Activated CD8-positive, alpha-beta memory T cell treated with anti-CD3 and anti-CD28 coated beads, Interleukin-2, amount 50 U/mL, for 24 hours (primary cell): Measurements from ENCODE around the gene PCDHB3.
A peak's percentile ranks its signal among the peaks of the same experiment; 100 is the strongest.
"Not testable (repeated sequence)": the region's sequence is repeated elsewhere in the genome, so short reads cannot be mapped to it uniquely, and the experiment has no call there.

ENCODE experiments used
- DNase-seq: peaks from one replicate; pipeline ENCODE4 v3.0.0-alpha.2; 2020; ENCODE audit errors: extremely low read depth

Gene PCDHB3

DNA sequence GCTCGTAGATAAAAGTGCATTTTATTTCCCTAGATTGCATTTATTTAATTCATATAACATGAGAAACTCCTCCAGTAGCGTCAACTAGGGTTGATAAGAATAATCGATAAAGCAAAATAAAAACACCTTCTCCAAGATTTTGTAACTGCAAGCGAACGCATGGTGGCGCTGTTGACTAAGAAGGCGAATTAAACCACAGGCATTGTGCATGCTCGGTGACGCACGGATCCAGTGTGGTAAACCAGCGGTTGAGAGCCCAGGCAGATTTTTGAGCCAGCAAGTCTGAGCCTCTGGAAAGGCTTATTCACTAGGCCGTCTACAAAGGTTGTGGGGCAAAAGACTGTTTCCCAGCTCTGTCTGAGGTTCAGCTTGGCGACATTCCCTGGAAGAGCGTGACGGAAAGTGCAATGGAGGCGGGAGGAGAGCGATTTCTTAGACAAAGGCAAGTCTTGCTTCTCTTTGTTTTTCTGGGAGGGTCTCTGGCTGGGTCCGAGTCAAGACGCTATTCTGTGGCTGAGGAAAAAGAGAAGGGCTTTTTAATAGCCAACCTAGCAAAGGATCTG is at the start of gene PCDHB3:
Gene PCDHB3, plus strand, starts transcription at position 231 of the 563 bp plus-strand sequence. Its CDS starts 177 bp downstream, at position 408.
- peak; percentile 3 for DNase-seq

DNA sequence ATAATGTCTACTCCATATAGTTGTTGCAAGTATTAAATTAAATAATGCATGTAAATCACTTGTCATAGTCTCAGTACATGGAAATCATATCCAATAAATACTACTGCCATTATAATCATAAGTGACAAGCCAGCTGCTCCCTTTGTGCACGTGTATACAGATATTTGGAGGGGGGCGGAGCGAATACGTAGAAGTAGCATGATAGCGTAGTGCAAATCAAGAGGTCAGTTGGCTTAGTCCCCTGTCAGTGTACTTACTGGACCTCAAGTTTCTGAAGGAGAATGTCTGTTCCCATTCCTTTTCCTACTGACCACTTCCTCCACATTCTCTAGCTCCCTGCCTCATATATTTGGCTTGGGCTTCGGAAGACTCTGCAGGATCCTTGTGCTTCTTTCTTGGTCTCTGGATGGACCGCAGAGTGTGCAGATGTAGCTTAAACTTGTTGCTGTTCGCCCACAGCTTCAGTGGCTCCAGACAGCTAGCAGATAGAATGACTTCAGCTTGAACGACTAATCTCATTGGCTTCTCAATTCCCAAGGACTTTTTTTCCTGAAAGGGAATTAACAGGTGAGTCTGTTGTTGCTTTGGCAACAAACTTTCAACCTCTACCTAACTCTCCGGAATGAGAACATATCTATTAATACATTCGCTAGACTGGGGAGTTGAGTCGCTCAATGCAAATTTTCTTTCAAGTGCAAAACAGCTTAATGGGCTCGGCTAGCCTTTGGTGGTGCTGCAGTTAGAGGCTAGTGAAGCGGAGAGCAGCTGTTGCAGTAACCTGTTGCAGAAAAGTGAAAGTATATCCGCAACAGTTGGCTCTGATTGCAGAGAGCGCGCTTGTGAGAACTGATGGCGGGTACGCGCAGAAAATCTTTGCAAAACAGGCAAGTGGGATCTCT is 49.4 kb upstream of the PCDHB3 start, which contains the start of gene PCDHB1:
Gene PCDHB1, plus strand, starts transcription at position 753 of the 899 bp plus-strand sequence. Its CDS starts 97 bp downstream, at position 850.
- no peak for DNase-seq

DNA sequence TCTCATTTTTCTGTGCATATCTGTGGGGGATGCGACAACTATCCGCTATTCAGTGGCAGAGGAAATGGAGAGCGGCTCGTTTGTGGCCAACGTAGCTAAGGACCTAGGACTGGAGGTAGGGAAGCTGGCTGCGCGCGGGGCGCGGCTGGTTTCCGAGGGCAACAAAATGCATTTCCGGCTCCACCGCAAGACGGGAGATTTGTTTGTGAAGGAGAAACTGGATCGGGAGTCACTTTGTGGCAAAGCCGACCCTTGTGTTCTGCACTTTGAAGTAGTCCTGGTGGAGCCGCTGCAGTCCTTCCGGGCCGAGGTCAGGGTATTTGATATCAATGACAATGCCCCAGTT is 48.8 kb upstream of the PCDHB3 start:
- DNase-seq = no peak

DNA sequence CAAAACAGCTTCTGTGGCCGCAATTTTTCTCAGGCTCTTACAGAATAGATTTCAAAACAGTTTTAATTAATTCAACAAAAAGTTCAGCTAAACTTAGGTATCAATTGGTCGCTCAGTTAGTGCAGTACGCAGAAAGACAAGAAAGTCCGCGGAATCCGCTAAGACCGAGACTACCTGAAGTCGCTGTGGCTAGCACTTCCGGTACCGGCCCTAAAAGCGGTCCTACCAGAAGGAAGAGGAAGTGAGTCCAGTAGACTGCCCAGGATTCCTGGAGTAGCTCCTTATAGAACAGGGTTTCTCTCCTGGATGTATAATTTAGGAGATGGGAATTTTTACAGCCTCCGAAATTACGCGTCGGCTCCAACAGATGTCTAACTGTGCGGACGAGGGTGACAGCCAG is 22.4 kb upstream of the PCDHB3 start:
- DNase-seq = no peak

DNA sequence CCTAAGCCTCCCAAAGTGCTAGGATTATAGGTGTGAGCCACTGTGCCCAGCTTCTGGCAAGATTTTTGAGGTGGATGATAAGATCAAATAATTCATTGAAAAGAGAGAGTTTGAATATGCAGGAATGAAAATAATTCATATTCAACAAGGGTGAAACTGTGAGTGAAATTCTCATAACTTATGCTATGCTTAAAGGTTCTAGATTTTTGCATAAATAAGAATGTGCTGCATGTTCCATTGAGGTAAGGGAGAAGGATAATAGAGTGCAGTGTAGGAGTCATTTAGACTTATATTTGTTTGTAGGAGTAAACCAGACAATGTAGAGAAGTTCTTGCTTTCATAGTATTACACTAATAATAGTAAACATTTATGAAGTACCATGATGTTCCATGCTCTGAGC is 18.0 kb upstream of the PCDHB3 start:
- no peak for DNase-seq

DNA sequence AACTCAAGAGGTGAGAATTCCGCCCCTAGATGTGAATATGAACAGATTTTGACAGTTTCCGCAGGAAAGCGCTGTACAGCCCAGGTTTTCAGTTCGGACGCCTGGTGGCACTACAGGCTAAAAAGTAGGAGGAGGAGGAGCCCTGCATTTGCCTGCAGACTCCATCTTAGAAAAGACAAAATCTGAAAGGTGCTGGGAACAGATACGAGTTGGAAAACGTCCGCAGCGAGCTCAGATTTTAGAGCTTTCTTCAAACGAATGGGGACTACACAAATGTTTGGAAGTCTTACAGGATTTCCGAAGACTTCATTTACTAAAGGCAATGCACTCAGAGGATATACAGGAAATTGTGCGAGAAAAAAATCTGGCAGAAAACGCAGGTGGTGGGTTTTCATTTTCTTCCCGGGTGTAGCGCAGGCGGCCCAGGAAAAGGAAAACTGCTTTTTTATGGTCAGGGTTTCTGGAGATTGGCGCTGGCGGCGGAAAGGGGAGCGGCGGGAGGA is 15.7 kb upstream of the PCDHB3 start:
- no peak for DNase-seq

DNA sequence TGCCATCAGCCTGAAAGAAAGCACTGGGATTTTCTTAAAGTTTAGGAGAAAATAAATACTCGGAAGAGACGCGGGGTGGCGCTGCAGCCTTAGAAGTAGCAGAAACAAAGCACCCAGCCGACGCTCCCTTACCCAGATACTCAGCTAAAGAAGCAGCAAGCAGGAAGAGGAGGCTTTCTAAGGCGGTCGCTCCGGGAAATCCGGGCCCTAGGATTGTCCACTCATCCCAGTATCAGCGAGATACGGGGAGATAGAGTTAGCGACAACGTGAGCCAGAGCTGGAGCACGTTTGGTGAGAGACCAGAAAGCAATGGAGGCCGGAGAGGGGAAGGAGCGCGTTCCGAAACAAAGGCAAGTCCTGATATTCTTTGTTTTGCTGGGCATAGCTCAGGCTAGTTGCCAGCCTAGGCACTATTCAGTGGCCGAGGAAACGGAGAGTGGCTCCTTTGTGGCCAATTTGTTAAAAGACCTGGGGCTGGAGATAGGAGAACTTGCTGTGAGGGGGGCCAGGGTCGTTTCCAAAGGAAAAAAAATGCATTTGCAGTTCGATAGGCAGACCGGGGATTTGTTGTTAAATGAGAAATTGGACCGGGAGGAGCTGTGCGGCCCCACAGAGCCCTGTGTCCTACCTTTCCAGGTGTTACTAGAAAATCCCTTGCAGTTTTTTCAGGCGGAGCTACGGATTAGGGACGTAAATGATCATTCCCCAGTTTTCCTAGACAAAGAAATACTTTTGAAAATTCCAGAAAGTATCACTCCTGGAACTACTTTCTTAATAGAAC is 5.6 kb upstream of the PCDHB3 start, which contains the start of gene PCDHB2:
Gene PCDHB2, plus strand, starts transcription at position 135 of the 782 bp plus-strand sequence. Its CDS starts 176 bp downstream, at position 311.
- DNase-seq = no peak

DNA sequence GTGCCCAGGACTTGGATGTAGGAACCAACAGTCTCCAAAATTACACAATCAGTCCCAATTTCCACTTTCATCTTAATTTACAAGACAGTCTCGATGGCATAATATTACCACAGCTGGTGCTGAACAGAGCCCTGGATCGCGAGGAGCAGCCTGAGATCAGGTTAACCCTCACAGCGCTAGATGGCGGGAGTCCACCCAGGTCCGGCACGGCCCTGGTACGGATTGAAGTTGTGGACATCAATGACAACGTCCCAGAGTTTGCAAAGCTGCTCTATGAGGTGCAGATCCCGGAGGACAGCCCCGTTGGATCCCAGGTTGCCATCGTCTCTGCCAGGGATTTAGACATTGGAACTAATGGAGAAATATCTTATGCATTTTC is 5.0 kb upstream of the PCDHB3 start:
- no peak for DNase-seq

DNA sequence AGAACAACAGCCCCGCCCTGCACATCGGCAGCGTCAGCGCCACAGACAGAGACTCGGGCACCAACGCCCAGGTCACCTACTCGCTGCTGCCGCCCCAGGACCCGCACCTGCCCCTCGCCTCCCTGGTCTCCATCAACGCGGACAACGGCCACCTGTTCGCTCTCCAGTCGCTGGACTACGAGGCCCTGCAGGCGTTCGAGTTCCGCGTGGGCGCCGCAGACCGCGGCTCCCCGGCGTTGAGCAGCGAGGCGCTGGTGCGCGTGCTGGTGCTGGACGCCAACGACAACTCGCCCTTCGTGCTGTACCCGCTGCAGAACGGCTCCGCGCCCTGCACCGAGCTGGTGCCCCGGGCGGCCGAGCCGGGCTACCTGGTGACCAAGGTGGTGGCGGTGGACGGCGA is 4.1 kb upstream of the PCDHB3 start:
- DNase-seq = not testable (repeated sequence)

DNA sequence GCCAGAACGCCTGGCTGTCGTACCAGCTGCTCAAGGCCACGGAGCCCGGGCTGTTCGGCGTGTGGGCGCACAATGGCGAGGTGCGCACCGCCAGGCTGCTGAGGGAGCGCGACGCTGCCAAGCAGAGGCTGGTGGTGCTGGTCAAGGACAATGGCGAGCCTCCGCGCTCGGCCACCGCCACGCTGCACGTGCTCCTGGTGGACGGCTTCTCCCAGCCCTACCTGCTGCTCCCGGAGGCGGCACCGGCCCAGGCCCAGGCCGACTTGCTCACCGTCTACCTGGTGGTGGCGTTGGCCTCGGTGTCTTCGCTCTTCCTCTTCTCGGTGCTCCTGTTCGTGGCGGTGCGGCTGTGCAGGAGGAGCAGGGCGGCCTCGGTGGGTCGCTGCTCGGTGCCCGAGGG is 3.7 kb upstream of the PCDHB3 start:
- DNase-seq = not testable (repeated sequence)

DNA sequence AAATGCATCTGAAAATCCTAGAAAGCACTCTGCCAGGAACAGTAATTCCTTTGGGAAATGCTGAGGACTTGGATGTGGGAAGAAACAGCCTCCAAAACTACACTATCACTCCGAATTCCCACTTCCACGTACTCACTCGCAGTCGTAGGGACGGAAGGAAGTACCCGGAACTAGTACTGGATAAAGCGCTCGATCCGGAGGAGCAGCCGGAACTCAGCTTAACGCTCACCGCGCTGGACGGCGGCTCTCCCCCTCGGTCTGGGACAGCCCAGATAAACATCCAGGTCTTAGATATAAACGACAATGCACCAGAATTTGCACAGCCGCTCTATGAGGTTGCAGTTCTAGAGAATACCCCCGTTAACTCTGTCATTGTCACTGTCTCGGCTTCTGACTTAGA is 786 bp downstream of the PCDHB3 start:
- DNase-seq = no peak

DNA sequence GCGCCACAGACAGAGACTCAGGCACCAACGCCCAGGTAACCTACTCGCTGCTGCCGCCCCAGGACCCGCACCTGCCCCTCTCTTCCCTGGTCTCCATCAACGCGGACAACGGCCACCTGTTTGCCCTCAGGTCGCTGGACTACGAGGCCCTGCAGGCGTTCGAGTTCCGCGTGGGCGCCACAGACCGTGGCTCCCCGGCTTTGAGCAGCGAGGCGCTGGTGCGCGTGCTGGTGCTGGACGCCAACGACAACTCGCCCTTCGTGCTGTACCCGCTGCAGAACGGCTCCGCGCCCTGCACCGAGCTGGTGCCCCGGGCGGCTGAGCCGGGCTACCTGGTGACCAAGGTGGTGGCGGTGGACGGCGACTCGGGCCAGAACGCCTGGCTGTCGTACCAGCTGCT is 1.8 kb downstream of the PCDHB3 start:
- DNase-seq = not testable (repeated sequence)

DNA sequence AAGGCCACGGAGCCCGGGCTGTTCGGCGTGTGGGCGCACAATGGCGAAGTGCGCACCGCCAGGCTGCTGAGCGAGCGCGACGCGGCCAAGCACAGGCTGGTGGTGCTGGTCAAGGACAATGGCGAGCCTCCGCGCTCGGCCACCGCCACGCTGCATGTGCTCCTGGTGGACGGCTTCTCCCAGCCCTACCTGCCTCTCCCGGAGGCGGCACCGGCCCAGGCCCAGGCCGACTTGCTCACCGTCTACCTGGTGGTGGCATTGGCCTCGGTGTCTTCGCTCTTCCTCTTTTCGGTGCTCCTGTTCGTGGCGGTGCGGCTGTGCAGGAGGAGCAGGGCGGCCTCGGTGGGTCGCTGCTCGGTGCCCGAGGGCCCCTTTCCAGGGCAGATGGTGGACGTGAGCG is 2.2 kb downstream of the PCDHB3 start:
- DNase-seq = not testable (repeated sequence)

DNA sequence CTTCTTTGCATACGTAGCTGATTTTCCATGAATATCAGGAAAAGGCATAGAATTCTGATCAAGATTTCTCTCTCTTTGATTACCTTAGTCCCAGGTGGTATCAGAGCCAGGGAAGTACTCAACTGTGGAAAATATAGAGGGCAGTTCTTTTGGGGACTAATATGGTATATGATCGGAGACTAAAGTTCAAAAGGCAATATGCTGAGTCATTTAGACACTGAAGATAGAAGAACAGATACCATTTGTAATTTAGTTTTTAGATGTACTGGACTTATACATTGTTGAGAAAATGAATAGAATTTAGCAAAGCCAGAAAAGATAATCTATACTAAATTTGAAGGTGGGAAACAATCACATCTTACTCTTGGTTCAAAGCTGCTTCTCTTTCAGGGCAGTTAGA is 5.1 kb downstream of the PCDHB3 start:
- DNase-seq = no peak

DNA sequence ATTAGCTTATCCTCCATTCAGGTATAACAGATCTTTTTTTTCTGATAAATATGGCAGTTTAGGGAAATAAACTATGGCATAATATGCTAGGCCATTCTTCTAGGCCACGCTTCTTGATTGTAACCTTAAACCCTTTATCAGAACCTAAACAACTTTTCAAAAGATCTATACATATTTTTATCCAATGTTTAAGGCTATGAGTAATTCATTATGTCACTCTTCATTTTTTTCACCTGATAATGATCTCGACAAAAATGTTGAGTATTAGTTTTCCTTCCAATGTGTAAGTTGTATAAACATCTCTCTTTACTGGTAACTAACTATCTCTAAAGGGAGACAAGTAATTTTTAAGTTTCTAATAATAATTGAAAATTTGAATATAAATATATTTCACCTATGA is 19.0 kb downstream of the PCDHB3 start:
- DNase-seq = no peak

DNA sequence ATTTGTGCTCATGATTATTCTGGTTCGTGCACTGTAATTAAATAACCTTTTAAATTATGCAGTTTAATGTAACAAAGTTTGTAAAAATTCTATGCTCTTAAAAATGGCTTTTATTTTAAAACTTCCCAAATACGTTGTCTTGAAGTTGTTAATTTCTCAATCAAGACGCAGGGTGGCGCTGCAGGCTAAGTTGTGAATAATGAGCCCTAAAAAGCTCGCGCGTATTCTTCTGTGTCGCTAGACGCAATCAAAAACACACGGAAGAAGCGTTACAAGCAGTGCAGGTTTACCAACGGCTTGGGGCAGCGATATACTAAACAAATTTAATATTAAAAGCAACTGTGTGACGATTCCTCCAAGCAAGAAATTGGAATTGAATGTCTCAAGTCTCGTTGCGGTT is 21.3 kb downstream of the PCDHB3 start, which contains the start of gene PCDHB4:
Gene PCDHB4, plus strand, starts transcription at position 256 of the 400 bp plus-strand sequence. CDS start 181 bp downstream, outside the sequence.
- DNase-seq = no peak

DNA sequence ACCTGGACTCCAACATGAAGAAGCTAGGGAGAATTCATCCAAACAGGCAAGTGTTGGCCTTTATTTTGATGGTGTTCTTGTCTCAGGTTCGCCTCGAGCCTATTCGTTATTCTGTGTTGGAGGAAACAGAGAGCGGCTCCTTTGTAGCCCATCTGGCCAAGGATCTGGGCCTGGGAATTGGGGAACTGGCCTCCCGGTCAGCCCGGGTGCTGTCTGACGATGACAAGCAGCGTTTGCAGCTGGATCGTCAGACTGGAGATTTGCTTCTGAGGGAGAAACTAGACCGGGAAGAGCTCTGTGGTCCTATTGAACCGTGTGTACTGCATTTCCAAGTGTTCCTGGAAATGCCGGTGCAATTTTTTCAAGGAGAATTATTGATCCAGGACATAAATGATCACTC is 21.7 kb downstream of the PCDHB3 start:
- DNase-seq = no peak

DNA sequence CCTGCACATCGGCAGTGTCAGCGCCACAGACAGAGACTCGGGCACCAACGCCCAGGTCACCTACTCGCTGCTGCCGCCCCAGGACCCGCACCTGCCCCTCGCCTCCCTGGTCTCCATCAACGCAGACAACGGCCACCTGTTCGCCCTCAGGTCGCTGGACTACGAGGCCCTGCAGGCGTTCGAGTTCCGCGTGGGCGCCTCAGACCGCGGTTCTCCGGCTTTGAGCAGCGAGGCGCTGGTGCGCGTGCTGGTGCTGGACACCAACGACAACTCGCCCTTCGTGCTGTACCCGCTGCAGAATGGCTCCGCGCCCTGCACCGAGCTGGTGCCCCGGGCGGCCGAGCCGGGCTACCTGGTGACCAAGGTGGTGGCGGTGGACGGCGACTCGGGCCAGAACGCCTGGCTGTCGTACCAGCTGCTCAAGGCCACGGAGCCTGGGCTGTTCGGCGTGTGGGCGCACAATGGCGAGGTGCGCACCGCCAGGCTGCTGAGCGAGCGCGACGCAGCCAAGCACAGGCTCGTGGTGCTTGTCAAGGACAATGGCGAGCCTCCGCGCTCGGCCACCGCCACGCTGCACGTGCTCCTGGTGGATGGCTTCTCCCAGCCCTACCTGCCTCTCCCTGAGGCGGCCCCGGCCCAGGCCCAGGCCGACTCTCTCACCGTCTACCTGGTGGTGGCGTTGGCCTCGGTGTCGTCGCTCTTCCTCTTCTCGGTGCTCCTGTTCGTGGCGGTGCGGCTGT is 23.3 kb downstream of the PCDHB3 start:
- DNase-seq = not testable (repeated sequence)

DNA sequence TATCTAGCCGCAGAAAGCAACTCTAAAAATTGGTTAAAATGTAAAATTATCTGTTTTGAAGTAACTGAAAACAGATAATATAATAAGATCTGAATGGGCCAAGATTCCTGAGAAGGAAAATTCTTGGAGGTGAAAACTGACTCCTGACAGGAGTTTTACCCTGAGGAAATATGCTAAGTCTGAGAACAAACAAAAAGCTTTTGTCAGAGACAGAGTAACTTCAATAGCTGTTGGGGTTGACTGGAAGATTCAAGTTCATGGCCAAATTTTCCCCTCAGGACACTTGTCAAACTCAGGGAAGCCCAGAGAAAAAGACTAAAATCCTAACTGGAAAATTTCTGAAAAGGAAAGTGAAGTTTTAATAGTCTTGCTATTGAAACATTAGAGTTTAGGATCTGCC is 27.0 kb downstream of the PCDHB3 start:
- DNase-seq = no peak

DNA sequence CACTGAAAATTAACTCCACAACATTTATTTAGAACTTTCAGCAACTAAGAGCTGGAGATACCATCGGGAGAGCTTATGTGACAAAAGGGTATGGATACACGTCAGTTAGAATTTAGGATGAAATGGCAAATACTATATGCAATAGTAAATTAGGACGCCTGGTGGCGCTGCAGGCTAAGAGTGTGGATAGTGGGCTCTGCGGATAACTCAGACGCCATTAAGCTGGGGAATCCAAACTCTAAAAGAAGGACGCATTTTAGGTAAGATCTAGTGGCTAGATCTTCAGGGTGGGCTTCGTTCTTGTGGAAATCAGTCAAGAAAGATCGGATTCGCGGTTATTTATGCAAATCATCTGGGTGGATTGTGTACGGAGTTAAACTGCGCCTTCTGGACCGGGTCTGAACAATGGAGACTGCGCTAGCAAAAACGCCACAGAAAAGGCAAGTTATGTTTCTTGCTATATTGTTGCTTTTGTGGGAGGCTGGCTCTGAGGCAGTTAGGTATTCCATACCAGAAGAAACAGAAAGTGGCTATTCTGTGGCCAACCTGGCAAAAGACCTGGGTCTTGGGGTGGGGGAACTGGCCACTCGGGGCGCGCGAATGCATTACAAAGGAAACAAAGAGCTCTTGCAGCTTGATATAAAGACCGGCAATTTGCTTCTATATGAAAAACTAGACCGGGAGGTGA is 34.9 kb downstream of the PCDHB3 start, which contains the start of gene PCDHB5:
Gene PCDHB5, plus strand, starts transcription at position 177 of the 688 bp plus-strand sequence. Its CDS starts 229 bp downstream, at position 406.
- DNase-seq = no peak
